Neuronal stem cell (in vitro differentiated cells): ENCODE data around the gene GGA3.
A peak's percentile ranks its signal among the peaks of the same experiment; 100 is the strongest.

Source experiments
- DNase-seq: peaks from one replicate; pipeline ENCODE4 v3.0.0-alpha.2; 2013; ENCODE audit warnings: low spot score
- H2AFZ ChIP-seq: one replicate; pipeline ENCODE4 v1.6.1; 2013; ENCODE audit warnings: mild to moderate bottlenecking, low read length, inconsistent platforms
- H2AK5ac ChIP-seq: 2 replicates; pipeline ENCODE4 v1.6.1; 2013; ENCODE audit warnings: low read depth, mild to moderate bottlenecking, inconsistent platforms, low read length, moderate library complexity, mixed read lengths
- H2BK120ac ChIP-seq: 2 replicates; pipeline ENCODE4 v1.6.1; 2013; ENCODE audit warnings: low read depth, mild to moderate bottlenecking, inconsistent platforms, low read length, moderate library complexity, mixed read lengths
- H2BK12ac ChIP-seq: one replicate; pipeline ENCODE4 v1.6.1; 2013; ENCODE audit warnings: low read length, inconsistent platforms
- H2BK15ac ChIP-seq: 2 replicates; pipeline ENCODE4 v1.6.1; 2013; ENCODE audit warnings: mild to moderate bottlenecking, low read length, inconsistent platforms, mixed read lengths
- H2BK5ac ChIP-seq: one replicate; pipeline ENCODE4 v1.6.1; 2013; ENCODE audit warnings: inconsistent platforms, mild to moderate bottlenecking, low read length, moderate library complexity
- H3K14ac ChIP-seq: one replicate; pipeline ENCODE4 v1.6.1; 2013; ENCODE audit warnings: low read length, inconsistent platforms
- H3K18ac ChIP-seq: 2 replicates; pipeline ENCODE4 v1.6.1; 2013; ENCODE audit warnings: low read length, inconsistent platforms
- H3K23ac ChIP-seq: 2 replicates; pipeline ENCODE4 v1.6.1; 2013; ENCODE audit warnings: low read depth, mild to moderate bottlenecking, mixed read lengths, low read length, inconsistent platforms; ENCODE audit not compliant: poor library complexity
- H3K27ac ChIP-seq: replicated peaks from 3 replicates; pipeline ENCODE4 v1.5.1; 2013; ENCODE audit warnings: low read length, inconsistent platforms
- H3K27me3 ChIP-seq, 3 experiments: 2 replicates each; pipeline ENCODE4 v1.6.1; 2013; ENCODE audit warnings: low read length in 3 of 3, mild to moderate bottlenecking in 2 of 3, inconsistent platforms in 1 of 3, low read depth in 1 of 3, mixed read lengths in 1 of 3, moderate library complexity in 1 of 3; ENCODE audit not compliant: control insufficient read depth in 3 of 3, insufficient read depth in 3 of 3
- H3K36me3 ChIP-seq, 2 donors: replicated peaks in 1 of 2; 2 replicates each; pipeline ENCODE4 v1.6.1; 2013; ENCODE audit warnings: low read length in 2 of 2; ENCODE audit not compliant: control insufficient read depth in 2 of 2, insufficient read depth in 2 of 2
- H3K4ac ChIP-seq: 2 replicates; pipeline ENCODE4 v1.6.1; 2013; ENCODE audit warnings: inconsistent platforms, mild to moderate bottlenecking, low read length, moderate library complexity
- H3K4me1 ChIP-seq, 2 donors: 1 replicate in 1 of 2; 2 replicates in 1 of 2; pipeline ENCODE4 v1.6.1; 2013; ENCODE audit warnings: low read length in 2 of 2, low read depth in 1 of 2; ENCODE audit not compliant: control insufficient read depth in 2 of 2, insufficient read depth in 1 of 2
- H3K4me2 ChIP-seq: one replicate; pipeline ENCODE4 v1.6.1; 2013; ENCODE audit warnings: mild to moderate bottlenecking, low read length, inconsistent platforms; ENCODE audit not compliant: insufficient read depth, poor library complexity, severe bottlenecking
- H3K4me3 ChIP-seq, 2 donors: 2 replicates each; pipeline ENCODE4 v1.5.1; 2013; ENCODE audit warnings: low read length in 2 of 2, mild to moderate bottlenecking in 2 of 2, inconsistent platforms in 1 of 2, moderate library complexity in 1 of 2
- H3K79me1 ChIP-seq: one replicate; pipeline ENCODE4 v1.6.1; 2013; ENCODE audit warnings: low read depth, mild to moderate bottlenecking, inconsistent platforms, low read length, moderate library complexity
- H3K9ac ChIP-seq: one replicate; pipeline ENCODE4 v1.6.1; 2013; ENCODE audit warnings: mild to moderate bottlenecking, low read depth, low read length, inconsistent platforms; ENCODE audit not compliant: poor library complexity
- H3K9me3 ChIP-seq, 2 donors: replicated peaks in 1 of 2; 2 replicates each; pipeline versions ENCODE3 to v1.6.1; 2013; ENCODE audit warnings: low read length in 2 of 2, mild to moderate bottlenecking in 2 of 2, inconsistent platforms in 1 of 2, low read depth in 1 of 2, mixed read lengths in 1 of 2, moderate library complexity in 1 of 2; ENCODE audit not compliant: control insufficient read depth in 2 of 2, insufficient read depth in 1 of 2
- H4K8ac ChIP-seq: one replicate; pipeline ENCODE4 v1.6.1; 2013; ENCODE audit warnings: low read depth, mild to moderate bottlenecking, inconsistent platforms, low read length, moderate library complexity
- H4K91ac ChIP-seq: one replicate; pipeline ENCODE4 v1.6.1; 2013; ENCODE audit warnings: low read length, low read depth, mild to moderate bottlenecking, inconsistent platforms; ENCODE audit not compliant: poor library complexity
- WGBS, 2 donors: extraction: QIAGEN DNeasy Blood & Tissue Kit; methylation state at CpG; one replicate each; pipeline ENCODE4 v1.1.7; 2013; ENCODE audit warnings: missing lambda C conversion rate in 2 of 2, mixed read lengths in 1 of 2; ENCODE audit not compliant: insufficient read length in 2 of 2, insufficient replicate concordance in 1 of 2; ENCODE audit errors: extremely low coverage in 2 of 2; 5-methylcytosine and 5-hydroxymethylcytosine counted together

The GGA3 gene

DNA sequence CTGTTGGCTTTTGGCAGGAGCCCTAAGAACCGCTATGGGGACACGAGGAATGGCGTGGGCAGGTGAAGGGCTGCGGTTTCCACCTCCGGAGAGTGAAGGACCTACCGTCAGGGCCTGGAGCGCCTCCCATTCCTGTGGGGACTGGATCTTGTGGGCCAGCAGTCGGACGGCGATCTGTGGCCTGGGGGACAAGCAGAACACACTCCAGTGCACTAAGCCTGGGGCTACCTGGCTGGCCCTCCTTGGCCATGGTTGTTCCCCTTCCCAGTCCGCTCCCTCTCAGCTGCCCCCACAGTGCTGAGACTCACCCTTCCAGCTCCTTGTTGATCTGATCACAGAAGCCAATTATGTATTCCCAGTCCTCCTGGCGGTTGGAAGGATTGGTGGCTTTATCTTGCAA is 15.0 kb downstream of the GGA3 start:
- no peak overlapping the region for H2BK15ac ChIP-seq
- no peaks in the 10 kb centered on the region for H3K4me1 ChIP-seq
- no CpG with 5 or more reads among the region's 12 CpGs for WGBS, 2 donors

DNA sequence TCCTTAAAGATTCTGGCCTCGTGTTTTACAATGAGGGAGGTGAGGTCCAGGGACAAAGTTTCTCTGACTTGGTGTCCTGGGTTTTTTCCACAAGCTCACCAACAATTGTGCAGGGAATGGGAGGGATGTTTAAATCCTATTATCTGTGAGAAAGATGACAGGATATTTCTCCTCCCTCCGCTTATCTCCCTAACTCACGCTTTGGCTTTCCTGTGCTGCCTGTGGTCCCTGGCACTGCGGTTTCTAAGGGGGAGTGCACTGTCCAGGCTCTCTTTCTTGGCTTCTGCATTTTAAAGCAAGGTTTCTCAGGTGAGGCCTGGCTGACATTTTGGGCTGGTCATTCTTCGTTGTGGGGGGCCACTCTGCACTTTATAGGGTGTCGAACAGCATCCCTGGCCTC is 16.4 kb downstream of the GGA3 start:
- Histone ChIP-seq H3K4me3 (no peak overlapping the region), H3K4me1 (peaks cover 0 to 8% of the 10 kb centered on the region in 2 donors), H2BK12ac (no peak overlapping the region), H3K9me3 (no peaks in the 10 kb centered on the region), H4K91ac (no peak overlapping the region), H2BK5ac (peak overlapping the region; percentile 11), H3K27me3 (no peaks in the 10 kb centered on the region), H2BK120ac (no peak overlapping the region), H3K4ac (no peak overlapping the region), H2BK15ac (no peak overlapping the region), H2AFZ (no peak overlapping the region), H3K14ac (no peak overlapping the region), H3K79me1 (peaks cover 6% of the 10 kb centered on the region), H3K18ac (no peak overlapping the region), H3K4me2 (no peak overlapping the region), H4K8ac (no peak overlapping the region), H3K27ac (no peak overlapping the region), H2AK5ac (no peak overlapping the region), H3K36me3 (peaks cover 49 to 67% of the 10 kb centered on the region in 2 donors), H3K23ac (no peak overlapping the region), H3K9ac (no peak overlapping the region)
- WGBS, 2 donors = no CpG with 5 or more reads among the region's 6 CpGs
- no peak for DNase-seq

More for the DNA sequence above, 15.0 kb downstream of the GGA3 start:
- H4K91ac ChIP-seq = no peak overlapping the region
- no peak overlapping the region for H2BK120ac ChIP-seq
- H3K9ac ChIP-seq = peak overlapping the region; percentile 33
- no peaks in the 10 kb centered on the region for H3K27me3 ChIP-seq
- H2BK12ac ChIP-seq = no peak overlapping the region
- peak overlapping the region; percentile 22 for H3K23ac ChIP-seq
- H3K18ac ChIP-seq = no peak overlapping the region
- no peak overlapping the region for H3K4ac ChIP-seq
- no peak overlapping the region for H3K4me2 ChIP-seq
- H3K14ac ChIP-seq = no peak overlapping the region
- no peak for DNase-seq
- H3K27ac ChIP-seq = no peak overlapping the region
- H3K4me3 ChIP-seq = no peak overlapping the region
- H3K79me1 ChIP-seq = peaks cover 8% of the 10 kb centered on the region
- H2AK5ac ChIP-seq = no peak overlapping the region
- peaks cover 42 to 54% of the 10 kb centered on the region in 2 donors for H3K36me3 ChIP-seq
- H4K8ac ChIP-seq = no peak overlapping the region
- H2BK5ac ChIP-seq = no peak overlapping the region
- no peak overlapping the region for H2AFZ ChIP-seq
- H3K9me3 ChIP-seq = no peaks in the 10 kb centered on the region

- Histone ChIP-seq H4K91ac (no peak overlapping the region), H2AK5ac (no peak overlapping the region), H3K27ac (no peak overlapping the region), H4K8ac (no peak overlapping the region), H3K79me1 (peaks cover 6% of the 10 kb centered on the region), H2BK15ac (no peak overlapping the region), H3K4me3 (no peak overlapping the region), H3K9ac (no peak overlapping the region), H2BK5ac (peak overlapping the region; percentile 11), H2AFZ (no peak overlapping the region), H3K36me3 (peaks cover 53 to 74% of the 10 kb centered on the region in 2 donors), H3K14ac (no peak overlapping the region), H2BK120ac (no peak overlapping the region), H3K4me2 (no peak overlapping the region), H3K27me3 (no peaks in the 10 kb centered on the region), H3K4me1 (peaks cover 0 to 8% of the 10 kb centered on the region in 2 donors), H3K9me3 (no peaks in the 10 kb centered on the region), H2BK12ac (no peak overlapping the region), H3K18ac (no peak overlapping the region), H3K4ac (no peak overlapping the region), H3K23ac (peak overlapping the region; percentile 75)
- no peak for DNase-seq
- no CpG with 5 or more reads among the region's 22 CpGs for WGBS, 2 donors
These were observed 17.1 kb downstream of the GGA3 start for GRCh38 chr17:75244133-75244866.

GRCh38 chr17:75242461-75243042 is 18.9 kb downstream of the GGA3 start:
- Histone ChIP-seq H2BK120ac (no peak overlapping the region), H4K91ac (no peak overlapping the region), H2AFZ (no peak overlapping the region), H3K27me3 (no peaks in the 10 kb centered on the region), H3K9ac (no peak overlapping the region), H4K8ac (no peak overlapping the region), H3K9me3 (no peaks in the 10 kb centered on the region), H3K23ac (no peak overlapping the region), H3K4me2 (no peak overlapping the region), H2AK5ac (no peak overlapping the region), H3K27ac (no peak overlapping the region), H3K4ac (no peak overlapping the region), H3K18ac (no peak overlapping the region), H3K36me3 (peaks cover 64 to 91% of the 10 kb centered on the region in 2 donors), H3K4me3 (no peak overlapping the region), H2BK15ac (no peak overlapping the region), H3K79me1 (peaks cover 6% of the 10 kb centered on the region), H2BK12ac (no peak overlapping the region), H3K14ac (no peak overlapping the region), H3K4me1 (peaks cover 0 to 8% of the 10 kb centered on the region in 2 donors), H2BK5ac (no peak overlapping the region)
- no peak for DNase-seq
- WGBS, 2 donors = no CpG with 5 or more reads among the region's 17 CpGs
